ENCODE measurements around the gene ANTKMT.

Gene ANTKMT

GRCh38 chr16:700684-701584 is 20.0 kb upstream of the ANTKMT start:
- DNase-seq (ENCODE audit: low spot score): no peak

GRCh38 chr16:702341-702740 is 18.6 kb upstream of the ANTKMT start:
- no peak for DNase-seq (ENCODE audit: low spot score)

GRCh38 chr16:703406-703805 is 17.5 kb upstream of the ANTKMT start:
- DNase-seq (ENCODE audit: low spot score): no peak

DNA sequence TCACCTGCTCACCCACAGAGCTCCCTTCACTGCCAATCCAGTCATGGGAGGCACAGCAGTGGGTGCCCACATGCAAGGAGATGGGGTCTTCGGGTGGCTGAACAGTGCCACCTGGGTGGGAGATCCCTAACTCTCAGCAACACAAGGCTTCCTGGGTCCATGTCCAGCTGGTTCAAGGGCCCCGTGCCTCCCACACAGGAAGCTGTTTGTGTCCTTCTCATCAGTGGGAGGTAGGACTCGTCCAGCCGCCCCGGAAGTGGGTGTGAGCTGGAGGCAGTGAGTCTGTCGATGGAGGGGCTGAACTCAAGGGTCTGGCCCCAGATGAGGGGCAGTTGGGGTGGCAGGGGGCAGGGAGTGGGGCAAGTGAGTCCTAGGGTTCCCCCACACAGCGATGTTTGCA is 16.9 kb upstream of the ANTKMT start:
- no peak for DNase-seq (ENCODE audit: low spot score)

GRCh38 chr16:704552-705380 is 16.2 kb upstream of the ANTKMT start:
- no peak for DNase-seq (ENCODE audit: low spot score)

- no peak for DNase-seq (ENCODE audit: low spot score)
These were observed 15.3 kb upstream of the ANTKMT start, which contains the start of gene FBXL16 for GRCh38 chr16:705431-706188. TSS of gene FBXL16 (minus strand) at chr16:705801. CDS start at chr16:697405, 8,396 bp downstream.

- no peak for DNase-seq (ENCODE audit: low spot score)
These were observed 14.5 kb upstream of the ANTKMT start for GRCh38 chr16:706189-707061.

DNA sequence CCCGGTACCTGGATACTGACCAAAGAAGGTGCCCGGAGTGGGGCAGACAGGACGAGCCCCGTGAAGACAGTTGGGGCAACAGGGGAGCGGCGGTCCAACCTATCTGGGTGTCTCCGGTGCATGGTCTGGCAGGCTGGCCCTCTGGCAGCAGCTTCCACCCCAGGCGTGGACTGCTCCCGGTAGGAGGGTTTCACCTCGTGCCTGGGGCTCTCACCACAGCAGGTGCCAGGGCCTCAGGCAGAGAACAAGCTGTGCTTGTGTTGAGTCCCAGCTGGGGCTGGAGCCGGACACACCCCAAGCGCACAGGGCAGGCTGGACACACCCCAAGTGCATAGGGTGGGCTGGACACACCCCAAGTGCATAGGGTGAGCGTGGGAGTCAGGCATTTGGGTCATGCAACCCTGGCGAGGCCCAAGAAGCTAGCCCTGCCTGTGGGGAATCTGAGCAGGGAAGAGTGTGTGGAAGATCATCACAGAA is 13.8 kb upstream of the ANTKMT start:
- no peak for DNase-seq (ENCODE audit: low spot score)

- DNase-seq (ENCODE audit: low spot score): no peak
These were observed 12.9 kb upstream of the ANTKMT start for GRCh38 chr16:708019-708418.

DNA sequence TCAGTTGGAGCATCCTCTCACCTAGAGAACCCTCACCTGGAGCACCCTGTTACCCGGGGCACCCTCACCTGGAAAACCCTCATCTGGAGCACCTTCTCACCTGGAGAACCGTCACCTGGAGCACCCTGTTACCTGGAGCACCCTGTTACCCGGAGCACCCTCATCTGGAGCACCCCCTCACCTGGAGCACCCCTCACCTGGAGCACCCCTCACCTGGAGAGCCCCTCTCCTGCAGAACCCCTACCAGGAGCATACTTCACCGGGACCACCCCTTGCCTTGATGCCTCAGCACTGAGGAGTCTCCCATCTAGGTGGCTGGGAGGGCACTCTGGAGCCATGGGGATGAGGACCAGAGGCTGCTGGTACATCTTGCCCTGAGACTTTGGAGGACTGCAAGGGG is 12.0 kb upstream of the ANTKMT start:
- no peak for DNase-seq (ENCODE audit: low spot score)

- peak; percentile 86 for DNase-seq (ENCODE audit: low spot score)
These were observed 11.1 kb upstream of the ANTKMT start for GRCh38 chr16:709566-710499.

DNA sequence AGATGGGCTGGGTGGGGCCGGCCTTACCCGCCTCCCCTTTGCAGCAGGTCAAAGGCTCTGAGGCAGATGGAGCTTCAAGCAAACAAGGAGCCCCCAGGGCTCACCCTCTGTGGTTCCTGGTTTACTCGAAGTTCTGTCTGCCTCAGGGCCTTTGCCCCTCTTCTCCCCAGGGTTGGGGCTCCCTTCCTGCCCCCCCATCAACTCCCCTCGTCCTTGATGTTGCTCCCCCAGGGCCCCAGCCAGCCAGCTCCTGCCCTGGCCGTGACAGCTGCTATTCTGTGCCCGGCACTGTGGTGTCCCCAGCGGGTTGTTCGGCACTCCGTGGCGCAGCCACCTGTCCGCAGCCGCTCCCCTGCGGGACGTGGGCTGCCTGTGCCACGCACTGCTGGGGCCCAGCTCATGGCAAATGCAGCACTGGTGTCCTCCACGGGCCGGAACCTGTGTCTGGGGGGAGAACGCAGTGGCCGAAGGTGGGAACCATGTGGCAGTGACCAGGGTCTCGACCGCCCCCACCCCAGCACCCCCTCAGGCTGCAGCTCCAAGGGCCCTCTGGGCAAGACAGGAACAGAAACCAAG is 10.4 kb upstream of the ANTKMT start:
- no peak for DNase-seq (ENCODE audit: low spot score)

DNA sequence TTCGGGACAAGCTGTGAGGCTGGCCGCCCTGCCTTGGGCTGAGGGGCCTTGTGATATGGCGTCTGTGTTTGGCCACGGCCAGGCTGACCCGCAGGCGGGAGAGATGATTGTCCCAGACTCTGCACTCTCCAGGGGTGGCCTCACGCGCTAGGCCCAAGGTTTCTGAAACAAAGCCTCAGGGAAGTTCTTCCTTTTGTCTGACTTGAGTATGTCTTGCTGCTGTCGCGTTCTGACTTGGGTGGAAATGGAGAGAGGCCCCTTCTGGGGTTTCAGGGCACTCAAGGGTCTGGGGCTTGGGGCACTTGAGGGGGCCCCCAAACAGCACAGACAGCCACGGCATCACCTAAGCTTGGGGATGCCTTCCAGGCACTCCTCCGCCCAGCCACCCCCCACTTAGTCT is 9.9 kb upstream of the ANTKMT start:
- DNase-seq (ENCODE audit: low spot score): no peak

DNA sequence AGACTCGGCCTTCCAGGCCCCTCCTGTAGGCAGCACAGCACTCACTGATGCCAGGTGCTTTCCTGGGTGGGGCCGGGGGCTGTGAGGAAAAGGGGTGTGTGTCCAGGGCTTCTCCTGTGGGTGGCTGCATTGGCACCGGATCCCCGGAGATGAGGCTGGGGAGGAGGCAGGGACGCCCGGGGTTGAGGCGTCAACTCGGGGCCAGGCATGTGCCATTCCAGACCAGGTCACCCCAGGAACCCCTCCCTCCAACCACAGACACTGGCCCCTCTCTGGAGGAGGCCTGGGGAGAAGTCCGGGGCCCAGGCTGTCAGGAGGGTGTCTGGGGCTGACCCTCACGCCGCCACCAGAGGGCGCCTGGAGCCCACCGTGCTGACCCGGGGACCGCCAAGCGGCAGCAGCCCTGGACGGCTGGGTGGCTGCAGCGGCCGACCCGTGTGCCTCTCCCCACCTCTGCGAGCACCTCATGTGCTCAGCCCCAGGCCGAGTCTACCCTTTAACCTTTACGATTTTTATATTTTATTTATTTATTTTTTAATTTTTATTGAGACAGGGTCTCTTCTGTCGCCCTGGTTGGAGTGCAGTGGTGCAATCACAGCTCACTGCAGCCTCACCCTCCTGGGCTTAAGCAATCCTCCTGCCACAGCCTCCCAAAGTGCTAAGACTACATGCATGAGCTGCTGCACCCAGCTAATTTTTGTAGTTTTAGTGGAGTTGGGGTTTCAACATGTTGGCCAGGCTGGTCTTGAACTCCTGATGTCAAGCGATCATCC is 9.2 kb upstream of the ANTKMT start:
- DNase-seq (ENCODE audit: low spot score): peak; percentile 76

GRCh38 chr16:712740-713250 is 8.2 kb upstream of the ANTKMT start:
- DNase-seq (ENCODE audit: low spot score): peak; percentile 98

- peak; percentile 56 for DNase-seq (ENCODE audit: low spot score)
These were observed 6.9 kb upstream of the ANTKMT start for GRCh38 chr16:714079-714478.

DNA sequence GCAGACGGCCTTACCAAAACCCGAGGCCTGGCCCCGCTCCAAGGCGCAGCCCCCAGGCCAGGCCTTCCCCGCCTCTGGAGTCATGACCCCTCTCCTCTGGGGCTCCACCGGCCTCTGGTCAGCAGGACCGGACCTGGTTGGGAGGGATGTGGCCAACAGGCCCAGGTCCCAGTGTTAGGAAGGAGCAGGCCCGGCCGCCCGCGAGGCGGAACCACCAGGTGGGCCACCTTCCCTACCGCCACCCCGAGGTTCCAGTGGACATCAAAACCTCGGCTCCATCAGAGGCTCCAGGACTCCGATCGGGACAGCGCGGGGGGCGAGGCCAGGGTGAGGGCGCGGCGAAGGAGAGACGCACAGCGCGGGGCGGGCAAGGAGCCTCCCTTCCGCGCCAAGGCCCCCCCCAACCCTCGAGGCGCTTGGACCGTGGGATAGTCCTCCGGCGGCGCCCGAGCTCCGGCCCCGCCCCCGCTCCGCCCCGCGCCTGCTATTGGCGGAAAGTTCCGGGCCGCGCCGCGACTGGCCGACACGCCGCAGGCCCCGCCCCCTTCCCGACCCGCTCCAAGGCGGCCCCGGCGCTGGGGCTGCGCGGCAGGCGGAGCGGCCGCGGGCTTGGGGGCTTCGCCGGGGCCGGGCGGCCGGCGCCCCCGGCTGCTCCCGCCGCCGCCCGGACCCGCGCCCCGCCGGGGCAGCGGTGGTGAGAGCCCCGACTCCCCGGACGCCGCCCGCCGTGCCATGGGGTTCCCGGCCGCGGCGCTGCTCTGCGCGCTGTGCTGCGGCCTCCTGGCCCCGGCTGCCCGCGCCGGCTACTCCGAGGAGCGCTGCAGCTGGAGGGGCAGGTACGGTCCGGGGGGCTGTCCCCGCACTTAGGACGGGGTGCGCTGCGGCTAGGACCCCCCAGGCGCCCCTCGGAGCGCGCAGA is 6.1 kb upstream of the ANTKMT start, which contains the start of gene METRN:
Gene METRN, plus strand, starts transcription at position 561 of the 919 bp plus-strand sequence. Its CDS starts 172 bp downstream, at position 733.
- peak; percentile 89 for DNase-seq (ENCODE audit: low spot score)

Data from kidney tubule cell (primary cell).